ENCODE measurements around the gene CAB39. TPM values are rescaled to one million over a fixed set of nuclear protein-coding genes. Genes with fewer than 3 reads are reported as not detected.

Gene CAB39
- total RNA-seq, 1 donor from 2014 or later, result 59.0 TPM

- Mint-ChIP-seq H3K4me1 (peaks cover 59% of the 10 kb centered on the region), H3K27me3 (ENCODE audit: insufficient read depth, low read depth) (peaks cover 18% of the 10 kb centered on the region), H3K4me3 (peak within 1 kb of the TSS; percentile 90), H3K27ac (peak within 1 kb of the TSS; percentile 87), H3K9me3 (no peaks in the 10 kb centered on the region), H3K36me3 (peaks cover 2% of the 10 kb centered on the region)
- H3K36me3 ChIP-seq, result no peaks in the 10 kb centered on the region
- no peak for TF ChIP-seq EZH2phosphoT487 (IDR thresholded peaks at IDR 0.05)
- no peak for TF ChIP-seq EZH2 (IDR thresholded peaks at IDR 0.05)
- peak; percentile 31 for TF ChIP-seq CTCF (IDR thresholded peaks at IDR 0.05)
- peak within 1 kb of the TSS; percentile 94 for H3K4me3 ChIP-seq
- peak within 1 kb of the TSS; percentile 53 for H3K9ac ChIP-seq
- H3K4me2 ChIP-seq, result peak within 1 kb of the TSS; percentile 99
- H4K20me1 ChIP-seq (ENCODE audit: low read depth), result peaks cover 15% of the 10 kb centered on the region
- H3K27ac ChIP-seq, result peak within 1 kb of the TSS; percentile 27
- H3F3A ChIP-seq (ENCODE audit: low read depth), result peaks cover 49% of the 10 kb centered on the region
- H3K4me1 ChIP-seq, result peaks cover 35% of the 10 kb centered on the region
- no peaks in the 10 kb centered on the region for H3K9me3 ChIP-seq (ENCODE audit: low read depth)
- peak; percentile 80 for DNase-seq (ENCODE audit: low spot score)
- peak within 1 kb of the TSS; percentile 84 for H2AFZ ChIP-seq (replicated peaks)
- peaks cover 45% of the 10 kb centered on the region for H3K79me2 ChIP-seq (ENCODE audit: low read depth)
- H3K27me3 ChIP-seq, result peaks cover 18% of the 10 kb centered on the region
These were observed 152.1 kb downstream of the CAB39 start, which contains the start of gene ITM2C for GRCh38 chr2:230864605-230865306. Gene ITM2C, plus strand, starts transcription at chr2:230864942. Its CDS starts 84 bp downstream, at chr2:230865026.

GRCh38 chr2:230865307-230865765 lies 152.7 kb downstream of the CAB39 start:
- Histone ChIP-seq H3K4me3 (peak overlapping the region; percentile 94), H3K36me3 (no peaks in the 10 kb centered on the region), H3K27me3 (peaks cover 18% of the 10 kb centered on the region), H3K79me2 (ENCODE audit: low read depth) (peaks cover 50% of the 10 kb centered on the region), H4K20me1 (ENCODE audit: low read depth) (peaks cover 20% of the 10 kb centered on the region), H2AFZ (replicated peaks) (peak overlapping the region; percentile 84), H3K27ac (peak overlapping the region; percentile 27), H3F3A (ENCODE audit: low read depth) (peaks cover 49% of the 10 kb centered on the region), H3K4me2 (peak overlapping the region; percentile 99), H3K4me1 (peaks cover 41% of the 10 kb centered on the region), H3K9me3 (ENCODE audit: low read depth) (no peaks in the 10 kb centered on the region), H3K9ac (peak overlapping the region; percentile 53)
- no peak overlapping the region for H3K27ac Mint-ChIP-seq
- DNase-seq (ENCODE audit: low spot score), result peak; percentile 57
- peaks cover 2% of the 10 kb centered on the region for H3K36me3 Mint-ChIP-seq
- H3K9me3 Mint-ChIP-seq, result no peaks in the 10 kb centered on the region
- H3K4me3 Mint-ChIP-seq, result peak overlapping the region; percentile 90
- TF ChIP-seq EZH2phosphoT487 (IDR thresholded peaks at IDR 0.05) (no peak), CTCF (IDR thresholded peaks at IDR 0.05) (no peak), EZH2 (IDR thresholded peaks at IDR 0.05) (no peak)
- H3K27me3 Mint-ChIP-seq (ENCODE audit: insufficient read depth, low read depth), result peaks cover 20% of the 10 kb centered on the region
- H3K4me1 Mint-ChIP-seq, result peaks cover 65% of the 10 kb centered on the region

GRCh38 chr2:230865766-230866755 lies 153.4 kb downstream of the CAB39 start:
- Histone ChIP-seq H2AFZ (replicated peaks) (no peak overlapping the region), H3K9me3 (ENCODE audit: low read depth) (no peaks in the 10 kb centered on the region), H3F3A (ENCODE audit: low read depth) (peaks cover 52% of the 10 kb centered on the region), H3K9ac (no peak overlapping the region), H3K79me2 (ENCODE audit: low read depth) (peaks cover 58% of the 10 kb centered on the region), H3K27me3 (peaks cover 18% of the 10 kb centered on the region), H3K4me3 (peak overlapping the region; percentile 94), H3K4me1 (peaks cover 48% of the 10 kb centered on the region), H4K20me1 (ENCODE audit: low read depth) (peaks cover 28% of the 10 kb centered on the region), H3K27ac (no peak overlapping the region), H3K4me2 (peak overlapping the region; percentile 99), H3K36me3 (no peaks in the 10 kb centered on the region)
- Mint-ChIP-seq H3K36me3 (peaks cover 2% of the 10 kb centered on the region), H3K27ac (peak overlapping the region; percentile 91), H3K27me3 (ENCODE audit: insufficient read depth, low read depth) (peaks cover 20% of the 10 kb centered on the region), H3K9me3 (no peaks in the 10 kb centered on the region), H3K4me1 (peaks cover 72% of the 10 kb centered on the region), H3K4me3 (peak overlapping the region; percentile 90)
- DNase-seq (ENCODE audit: low spot score), result peak; percentile 64
- TF ChIP-seq EZH2phosphoT487 (IDR thresholded peaks at IDR 0.05) (no peak), CTCF (IDR thresholded peaks at IDR 0.05) (peak; percentile 18), EZH2 (IDR thresholded peaks at IDR 0.05) (no peak)

Data from neural progenitor cell (in vitro differentiated cells).